MG63 (cell line): ENCODE results near the gene PCCA. TPM values are rescaled to one million over a fixed set of nuclear protein-coding genes. Genes with fewer than 3 reads are reported as not detected.
"Not testable (repeated sequence)": the region's sequence is repeated elsewhere in the genome, so short reads cannot be mapped to it uniquely, and the experiment has no call there.

ENCODE experiments used
- DNase-seq: peaks from one replicate; pipeline ENCODE4 v3.0.0-alpha.2; 2020
- H3K27me3 ChIP-seq: fragments of 250-450 bp; sonication (Bioruptor Pico); 2 replicates; pipeline ENCODE4 v1.5.1; 2020; ENCODE audit warnings: mild to moderate bottlenecking, moderate library complexity
- H3K36me3 ChIP-seq: fragments of 250-450 bp; sonication (Bioruptor Pico); 2 replicates; pipeline ENCODE4 v1.5.1; 2020; ENCODE audit warnings: mild to moderate bottlenecking, moderate library complexity
- H3K4me3 ChIP-seq: fragments of 250-450 bp; sonication (Bioruptor Pico); 2 replicates; pipeline ENCODE4 v1.5.1; 2020; ENCODE audit warnings: mild to moderate bottlenecking, moderate library complexity
- H3K9me3 ChIP-seq: fragments of 250-450 bp; sonication (Bioruptor Pico); 2 replicates; pipeline ENCODE4 v1.5.1; 2020; ENCODE audit warnings: mild to moderate bottlenecking, moderate library complexity
- total RNA-seq: library from RNA; depleted of rRNA; stranded (reverse); fragments of >200 nt; shearing (Covaris generic); gene quantifications from 2 replicates; pipeline ENCODE4 v1.2.3, GENCODE V29; 2014; ENCODE audit warnings: low replicate concordance

PCCA gene
- total RNA-seq, 1 experiment from 2014 or later: 3.1 TPM

- Histone ChIP-seq H3K4me3 (no peak overlapping the region), H3K9me3 (no peaks in the 10 kb centered on the region), H3K36me3 (peaks cover 3% of the 10 kb centered on the region), H3K27me3 (no peaks in the 10 kb centered on the region)
- no peak for DNase-seq
Measured at GRCh38 chr13:100090861-100091260, 2.0 kb downstream of the PCCA start.

- Histone ChIP-seq H3K27me3 (no peaks in the 10 kb centered on the region), H3K4me3 (no peak overlapping the region), H3K9me3 (no peaks in the 10 kb centered on the region), H3K36me3 (peaks cover 3% of the 10 kb centered on the region)
- DNase-seq: no peak
Measured at GRCh38 chr13:100091391-100091790, 2.5 kb downstream of the PCCA start.

- DNase-seq, H3K27me3 ChIP-seq, H3K4me3 ChIP-seq, H3K9me3 ChIP-seq, H3K36me3 ChIP-seq: not testable (repeated sequence)
Measured at GRCh38 chr13:100092273-100092672, 3.4 kb downstream of the PCCA start.

GRCh38 chr13:100095498-100095897 lies 6.6 kb downstream of the PCCA start:
- no peaks in the 10 kb centered on the region for H3K9me3 ChIP-seq
- no peak for DNase-seq

GRCh38 chr13:100096526-100096925 lies 7.6 kb downstream of the PCCA start:
- Histone ChIP-seq H3K27me3 (no peaks in the 10 kb centered on the region), H3K36me3 (no peaks in the 10 kb centered on the region), H3K4me3 (no peak overlapping the region), H3K9me3 (no peaks in the 10 kb centered on the region)
- no peak for DNase-seq

More at GRCh38 chr13:100095498-100095897, 6.6 kb downstream of the PCCA start:
- Histone ChIP-seq H3K4me3 (no peak overlapping the region), H3K36me3 (no peaks in the 10 kb centered on the region), H3K27me3 (no peaks in the 10 kb centered on the region)

- Histone ChIP-seq H3K4me3 (no peak overlapping the region), H3K27me3 (no peaks in the 10 kb centered on the region), H3K9me3 (no peaks in the 10 kb centered on the region), H3K36me3 (no peaks in the 10 kb centered on the region)
- no peak for DNase-seq
Measured at GRCh38 chr13:100097821-100098220, 8.9 kb downstream of the PCCA start.

GRCh38 chr13:100098445-100099116 lies 9.7 kb downstream of the PCCA start:
- no peak overlapping the region for H3K4me3 ChIP-seq
- DNase-seq: no peak
- no peaks in the 10 kb centered on the region for H3K27me3 ChIP-seq
- no peaks in the 10 kb centered on the region for H3K36me3 ChIP-seq
- H3K9me3 ChIP-seq: no peaks in the 10 kb centered on the region

- DNase-seq, H3K9me3 ChIP-seq, H3K36me3 ChIP-seq, H3K27me3 ChIP-seq, H3K4me3 ChIP-seq: not testable (repeated sequence)
Measured at GRCh38 chr13:100099117-100099445, 10.2 kb downstream of the PCCA start.

- Histone ChIP-seq H3K9me3 (no peaks in the 10 kb centered on the region), H3K4me3 (no peak overlapping the region), H3K27me3 (no peaks in the 10 kb centered on the region), H3K36me3 (peaks cover 4% of the 10 kb centered on the region)
- peak; percentile 14 for DNase-seq
Measured at GRCh38 chr13:100100115-100100879, 11.4 kb downstream of the PCCA start.

- Histone ChIP-seq H3K4me3 (no peak overlapping the region), H3K36me3 (peaks cover 4% of the 10 kb centered on the region), H3K27me3 (no peaks in the 10 kb centered on the region), H3K9me3 (no peaks in the 10 kb centered on the region)
- no peak for DNase-seq
Measured at GRCh38 chr13:100102042-100102441, 13.1 kb downstream of the PCCA start.

- Histone ChIP-seq H3K36me3 (peaks cover 4% of the 10 kb centered on the region), H3K27me3 (no peaks in the 10 kb centered on the region), H3K9me3 (no peaks in the 10 kb centered on the region), H3K4me3 (no peak overlapping the region)
- no peak for DNase-seq
Measured at GRCh38 chr13:100106005-100106404, 17.1 kb downstream of the PCCA start.

GRCh38 chr13:100106705-100107104 lies 17.8 kb downstream of the PCCA start:
- Histone ChIP-seq H3K27me3 (no peaks in the 10 kb centered on the region), H3K9me3 (no peaks in the 10 kb centered on the region), H3K4me3 (no peak overlapping the region), H3K36me3 (peaks cover 4% of the 10 kb centered on the region)
- no peak for DNase-seq

- DNase-seq: no peak
- H3K9me3 ChIP-seq: no peaks in the 10 kb centered on the region
- no peaks in the 10 kb centered on the region for H3K27me3 ChIP-seq
- H3K4me3 ChIP-seq: no peak overlapping the region
- H3K36me3 ChIP-seq: peaks cover 7% of the 10 kb centered on the region
Measured at GRCh38 chr13:100108913-100109507, 20.1 kb downstream of the PCCA start.

- Histone ChIP-seq H3K27me3 (no peaks in the 10 kb centered on the region), H3K4me3 (no peak overlapping the region), H3K36me3 (peaks cover 4% of the 10 kb centered on the region; the same call in 1 of the 2 replicates), H3K9me3 (no peaks in the 10 kb centered on the region)
- DNase-seq: no peak
Measured at GRCh38 chr13:100110269-100110668, 21.4 kb downstream of the PCCA start.

- H3K4me3 ChIP-seq: no peak overlapping the region
- H3K9me3 ChIP-seq: no peaks in the 10 kb centered on the region
- H3K36me3 ChIP-seq: peaks cover 4% of the 10 kb centered on the region; the same call in 1 of the 2 replicates
- DNase-seq: no peak
- H3K27me3 ChIP-seq: no peaks in the 10 kb centered on the region
Measured at GRCh38 chr13:100112186-100112838, 23.4 kb downstream of the PCCA start.

GRCh38 chr13:100115693-100116254 lies 26.9 kb downstream of the PCCA start:
- H3K27me3 ChIP-seq: no peaks in the 10 kb centered on the region
- peaks cover 4% of the 10 kb centered on the region; the same call in 1 of the 2 replicates for H3K36me3 ChIP-seq
- no peak overlapping the region for H3K4me3 ChIP-seq
- H3K9me3 ChIP-seq: 0 out of 2 replicates have a peak, but pooled peaks cover 2% of the 10 kb centered on the region
- no peak for DNase-seq

- Histone ChIP-seq H3K4me3 (no peak overlapping the region), H3K36me3 (no peaks in the 10 kb centered on the region; the same call in 1 of the 2 replicates), H3K9me3 (0 out of 2 replicates have a peak, but pooled peaks cover 7% of the 10 kb centered on the region), H3K27me3 (no peaks in the 10 kb centered on the region)
- peak; percentile 4 for DNase-seq
Measured at GRCh38 chr13:100124265-100124664, 35.4 kb downstream of the PCCA start.
